ENCODE results near the gene SLC12A8.

SLC12A8 gene

GRCh38 chr3:125139386-125139785 is 73.2 kb downstream of the SLC12A8 start:
- H3K9ac ChIP-seq (ENCODE audit: low read depth, low read length): no peak overlapping the region
- H3K9me3 ChIP-seq (ENCODE audit: control insufficient read depth, insufficient read depth, low read length): no peaks in the 10 kb centered on the region
- peaks cover 29% of the 10 kb centered on the region for H3K4me1 ChIP-seq (ENCODE audit: insufficient read depth, low read length)
- H3K36me3 ChIP-seq (ENCODE audit: insufficient read depth, low read length): no peaks in the 10 kb centered on the region

GRCh38 chr3:125137358-125138033 is 75.1 kb downstream of the SLC12A8 start:
- no peaks in the 10 kb centered on the region for H3K36me3 ChIP-seq (ENCODE audit: insufficient read depth, low read length)
- H3K9me3 ChIP-seq (ENCODE audit: control insufficient read depth, insufficient read depth, low read length): no peaks in the 10 kb centered on the region
- H3K9ac ChIP-seq (ENCODE audit: low read depth, low read length): no peak overlapping the region
- peaks cover 10% of the 10 kb centered on the region; the same call in 1 of the 2 replicates for H3K4me1 ChIP-seq (ENCODE audit: insufficient read depth, low read length)

DNA sequence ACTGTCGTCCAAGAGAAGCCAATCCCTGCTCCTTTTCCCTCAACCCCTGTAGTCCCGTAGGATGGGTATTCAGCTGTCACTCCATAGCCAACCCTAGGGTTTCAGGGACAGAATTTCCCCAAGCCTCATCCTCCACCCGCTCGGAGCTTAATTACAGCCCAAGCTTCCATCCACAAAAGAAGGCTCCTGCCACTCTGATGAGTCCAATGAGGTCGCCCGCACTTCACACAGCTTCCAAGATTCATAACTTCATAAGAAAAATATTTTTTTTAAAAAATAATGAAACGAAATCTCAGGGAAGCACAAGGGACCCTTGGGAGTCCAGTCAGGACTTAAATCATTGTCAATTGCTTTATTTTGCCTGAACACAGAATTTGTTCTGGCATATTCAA is 75.6 kb downstream of the SLC12A8 start:
- Histone ChIP-seq H3K9me3 (ENCODE audit: control insufficient read depth, insufficient read depth, low read length) (no peaks in the 10 kb centered on the region), H3K4me1 (ENCODE audit: insufficient read depth, low read length) (peaks cover 9% of the 10 kb centered on the region; the same call in 1 of the 2 replicates), H3K36me3 (ENCODE audit: insufficient read depth, low read length) (no peaks in the 10 kb centered on the region), H3K9ac (ENCODE audit: low read depth, low read length) (no peak overlapping the region)

- H3K4me1 ChIP-seq (ENCODE audit: insufficient read depth, low read length): peaks cover 9% of the 10 kb centered on the region; the same call in 1 of the 2 replicates
- no peak overlapping the region for H3K9ac ChIP-seq (ENCODE audit: low read depth, low read length)
- no peaks in the 10 kb centered on the region for H3K36me3 ChIP-seq (ENCODE audit: insufficient read depth, low read length)
- H3K9me3 ChIP-seq (ENCODE audit: control insufficient read depth, insufficient read depth, low read length): no peaks in the 10 kb centered on the region
These were observed 76.0 kb downstream of the SLC12A8 start for GRCh38 chr3:125136515-125136914.

- H3K9me3 ChIP-seq (ENCODE audit: control insufficient read depth, insufficient read depth, low read length): no peaks in the 10 kb centered on the region
- H3K36me3 ChIP-seq (ENCODE audit: insufficient read depth, low read length): no peaks in the 10 kb centered on the region
- peaks cover 12% of the 10 kb centered on the region for H3K4me1 ChIP-seq (ENCODE audit: insufficient read depth, low read length)
- no peak overlapping the region for H3K9ac ChIP-seq (ENCODE audit: low read depth, low read length)
These were observed 77.6 kb downstream of the SLC12A8 start for GRCh38 chr3:125134952-125135351.

DNA sequence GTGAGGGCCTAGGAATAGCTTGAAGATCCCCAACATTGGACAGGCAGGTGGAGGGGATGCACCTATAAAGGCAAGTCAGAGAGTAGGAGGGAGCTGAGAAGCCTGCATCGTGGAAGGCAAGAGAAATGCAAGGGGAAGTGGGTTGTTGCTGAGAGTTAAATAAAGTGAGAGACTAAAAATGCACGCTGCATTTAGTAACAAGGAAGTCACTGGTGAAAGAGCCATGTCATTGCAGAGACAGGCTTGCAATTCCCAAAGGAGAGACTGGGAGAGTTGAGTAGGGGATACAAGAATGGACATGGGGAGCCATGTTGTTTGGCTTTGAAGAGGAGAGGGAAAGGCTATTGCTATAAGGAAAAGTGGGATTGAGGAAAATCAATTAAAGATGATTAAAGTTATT is 79.7 kb downstream of the SLC12A8 start:
- Histone ChIP-seq H3K9me3 (ENCODE audit: control insufficient read depth, insufficient read depth, low read length) (no peaks in the 10 kb centered on the region), H3K36me3 (ENCODE audit: insufficient read depth, low read length) (no peaks in the 10 kb centered on the region), H3K9ac (ENCODE audit: low read depth, low read length) (no peak overlapping the region), H3K4me1 (ENCODE audit: insufficient read depth, low read length) (peaks cover 16% of the 10 kb centered on the region)

DNA sequence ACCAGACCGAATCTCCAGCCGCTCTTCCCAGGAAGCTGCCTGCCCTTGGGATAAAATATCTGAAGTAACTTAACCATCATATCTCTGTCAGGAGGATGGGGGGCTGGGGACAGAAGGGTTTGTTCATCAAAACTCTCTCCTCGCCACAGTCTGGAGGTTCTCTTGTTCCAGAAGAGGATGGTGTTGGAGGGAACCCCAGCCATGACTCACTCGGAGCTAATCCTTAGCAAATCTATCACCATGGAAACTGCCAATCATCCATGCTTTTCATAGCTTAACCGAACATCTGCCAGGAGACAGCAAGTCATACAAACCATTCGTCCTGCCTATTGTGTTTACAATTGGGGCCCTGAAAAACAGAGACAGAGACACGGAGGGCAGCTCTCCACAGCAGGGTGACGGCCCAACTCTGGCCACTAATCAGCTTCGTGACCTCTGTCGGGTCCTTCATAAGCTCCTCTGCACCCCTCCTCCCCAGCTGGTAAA is 83.0 kb downstream of the SLC12A8 start:
- H3K9me3 ChIP-seq (ENCODE audit: control insufficient read depth, insufficient read depth, low read length): no peaks in the 10 kb centered on the region
- no peak overlapping the region for H3K9ac ChIP-seq (ENCODE audit: low read depth, low read length)
- H3K4me1 ChIP-seq (ENCODE audit: insufficient read depth, low read length): peaks cover 10% of the 10 kb centered on the region
- no peaks in the 10 kb centered on the region for H3K36me3 ChIP-seq (ENCODE audit: insufficient read depth, low read length)

- Histone ChIP-seq H3K36me3 (ENCODE audit: insufficient read depth, low read length) (no peaks in the 10 kb centered on the region), H3K4me1 (ENCODE audit: insufficient read depth, low read length) (peaks cover 10% of the 10 kb centered on the region), H3K9ac (ENCODE audit: low read depth, low read length) (no peak overlapping the region), H3K9me3 (ENCODE audit: control insufficient read depth, insufficient read depth, low read length) (no peaks in the 10 kb centered on the region)
These were observed 83.6 kb downstream of the SLC12A8 start for GRCh38 chr3:125128861-125129501.

GRCh38 chr3:125126323-125126722 is 86.2 kb downstream of the SLC12A8 start:
- Histone ChIP-seq H3K9ac (ENCODE audit: low read depth, low read length) (no peak overlapping the region), H3K4me1 (ENCODE audit: insufficient read depth, low read length) (peaks cover 15% of the 10 kb centered on the region), H3K9me3 (ENCODE audit: control insufficient read depth, insufficient read depth, low read length) (no peaks in the 10 kb centered on the region), H3K36me3 (ENCODE audit: insufficient read depth, low read length) (no peaks in the 10 kb centered on the region)

DNA sequence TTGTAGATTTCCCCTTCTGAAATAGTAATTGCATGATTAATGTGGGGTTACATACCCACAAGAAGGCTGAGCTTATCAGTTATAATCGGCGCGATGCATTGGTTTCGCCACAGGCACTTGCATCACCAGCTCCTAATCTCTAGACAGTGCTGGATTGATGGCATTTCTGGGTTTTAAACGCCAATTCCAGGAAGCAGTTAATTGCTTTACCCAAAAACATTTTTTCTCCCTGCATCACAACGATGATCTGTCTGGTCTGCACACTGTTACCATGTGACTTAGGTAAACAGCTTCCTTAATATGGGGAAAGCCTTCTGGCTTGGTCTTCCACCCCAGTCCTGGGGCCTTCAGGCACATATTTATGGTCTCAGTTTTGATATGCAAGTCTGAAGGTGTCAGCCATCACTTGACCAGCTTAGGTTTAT is 86.7 kb downstream of the SLC12A8 start:
- Histone ChIP-seq H3K4me1 (ENCODE audit: insufficient read depth, low read length) (peaks cover 16% of the 10 kb centered on the region), H3K9ac (ENCODE audit: low read depth, low read length) (no peak overlapping the region), H3K9me3 (ENCODE audit: control insufficient read depth, insufficient read depth, low read length) (no peaks in the 10 kb centered on the region), H3K36me3 (ENCODE audit: insufficient read depth, low read length) (no peaks in the 10 kb centered on the region)

DNA sequence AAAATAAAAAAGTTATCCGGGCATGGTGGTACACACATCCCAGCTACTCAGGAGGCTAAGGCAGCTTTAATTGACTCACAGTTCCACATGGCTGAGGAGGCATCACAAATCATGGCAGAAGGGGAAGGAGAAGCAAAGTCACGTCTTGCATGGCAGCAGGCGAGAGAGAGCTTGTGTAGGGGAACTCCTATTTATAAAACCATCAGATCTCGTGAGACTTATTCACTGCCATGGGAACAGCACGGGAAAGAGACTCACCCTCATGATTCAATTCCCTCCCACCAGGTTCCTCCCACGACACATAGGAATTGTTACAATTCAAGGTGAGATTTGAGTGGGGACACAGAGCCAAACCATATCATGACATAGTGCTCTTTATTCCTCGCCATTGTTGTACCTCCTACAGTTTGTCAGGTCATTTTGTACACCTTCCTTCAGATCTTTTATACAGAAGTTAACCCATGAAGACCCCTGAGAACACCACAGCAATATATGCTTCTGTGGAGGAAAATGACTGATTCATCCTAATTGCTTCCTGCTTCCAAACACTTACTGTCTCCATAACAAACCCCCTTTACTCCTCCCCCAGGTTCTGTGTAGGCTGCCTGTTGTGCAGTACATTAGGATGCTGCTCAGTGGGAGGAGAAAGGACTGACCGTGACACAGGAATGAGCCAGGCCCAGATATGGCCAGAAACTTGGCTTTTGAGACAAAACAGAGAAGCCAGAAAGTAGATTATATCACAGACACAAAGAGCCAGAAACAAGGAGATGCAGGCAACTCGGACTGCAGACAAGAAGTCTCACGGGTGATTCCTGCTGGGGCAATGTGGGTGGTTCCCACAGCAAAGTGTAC is 88.9 kb downstream of the SLC12A8 start:
- Histone ChIP-seq H3K36me3 (ENCODE audit: insufficient read depth, low read length) (no peaks in the 10 kb centered on the region), H3K9me3 (ENCODE audit: control insufficient read depth, insufficient read depth, low read length) (no peaks in the 10 kb centered on the region), H3K4me1 (ENCODE audit: insufficient read depth, low read length) (peaks cover 15% of the 10 kb centered on the region), H3K9ac (ENCODE audit: low read depth, low read length) (no peak overlapping the region)

DNA sequence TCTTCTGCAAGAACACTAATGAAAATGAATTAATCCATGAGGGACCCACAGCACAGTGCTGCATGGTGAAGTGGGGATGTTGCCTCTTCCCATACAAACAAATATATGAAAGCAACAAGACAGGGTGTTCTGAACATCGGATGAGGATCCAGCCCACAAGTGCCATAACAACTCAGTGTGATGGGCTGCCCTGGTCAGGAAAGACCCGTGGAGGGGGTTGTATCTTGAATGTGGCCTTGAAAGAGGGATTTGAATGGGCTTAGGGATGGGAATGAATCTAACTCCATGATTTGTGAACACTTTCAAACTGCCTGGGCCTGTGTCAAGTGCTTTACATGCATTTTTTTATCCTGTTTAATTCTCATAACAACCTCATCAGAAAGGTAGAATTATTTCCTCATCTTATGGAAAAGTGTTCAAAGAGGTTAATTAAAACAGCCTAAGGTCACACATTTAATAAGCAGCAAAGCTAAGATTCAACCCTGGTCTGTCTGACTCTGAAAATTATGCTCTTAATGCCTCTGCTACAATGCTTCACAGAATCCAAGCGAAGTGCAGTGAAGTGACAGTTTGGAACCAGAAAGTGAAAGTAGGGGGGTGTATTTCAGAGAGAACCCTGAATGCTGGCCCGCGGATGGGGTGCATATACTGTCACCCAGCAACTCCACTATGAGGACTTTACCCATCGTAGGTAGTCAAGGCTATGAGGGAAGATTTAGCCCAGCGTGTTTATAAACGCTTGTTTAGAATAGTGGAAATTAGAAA is 91.1 kb downstream of the SLC12A8 start:
- Histone ChIP-seq H3K9ac (ENCODE audit: low read depth, low read length) (peak overlapping the region; percentile 52; the same call in 1 of the 2 replicates), H3K36me3 (ENCODE audit: insufficient read depth, low read length) (no peaks in the 10 kb centered on the region), H3K4me1 (ENCODE audit: insufficient read depth, low read length) (peaks cover 25% of the 10 kb centered on the region), H3K9me3 (ENCODE audit: control insufficient read depth, insufficient read depth, low read length) (no peaks in the 10 kb centered on the region)

- no peaks in the 10 kb centered on the region for H3K36me3 ChIP-seq (ENCODE audit: insufficient read depth, low read length)
- no peaks in the 10 kb centered on the region for H3K9me3 ChIP-seq (ENCODE audit: control insufficient read depth, insufficient read depth, low read length)
- H3K9ac ChIP-seq (ENCODE audit: low read depth, low read length): peak overlapping the region; percentile 52
- peaks cover 33% of the 10 kb centered on the region for H3K4me1 ChIP-seq (ENCODE audit: insufficient read depth, low read length)
These were observed 92.0 kb downstream of the SLC12A8 start for GRCh38 chr3:125120379-125121122.

Measured in ES-I3 (cell line).